ENCODE measurements around the gene METTL16. TPM values are rescaled to one million over a fixed set of nuclear protein-coding genes. Genes with fewer than 3 reads are reported as not detected.
"Not testable (repeated sequence)": the region's sequence is repeated elsewhere in the genome, so short reads cannot be mapped to it uniquely, and the experiment has no call there.

The METTL16 gene
- total and polyA plus RNA-seq, 2 of the 8 experiments (the other 6 are each of a cell fraction or from before 2014, with no cell fraction given), result 22.8 to 59.4 TPM

DNA sequence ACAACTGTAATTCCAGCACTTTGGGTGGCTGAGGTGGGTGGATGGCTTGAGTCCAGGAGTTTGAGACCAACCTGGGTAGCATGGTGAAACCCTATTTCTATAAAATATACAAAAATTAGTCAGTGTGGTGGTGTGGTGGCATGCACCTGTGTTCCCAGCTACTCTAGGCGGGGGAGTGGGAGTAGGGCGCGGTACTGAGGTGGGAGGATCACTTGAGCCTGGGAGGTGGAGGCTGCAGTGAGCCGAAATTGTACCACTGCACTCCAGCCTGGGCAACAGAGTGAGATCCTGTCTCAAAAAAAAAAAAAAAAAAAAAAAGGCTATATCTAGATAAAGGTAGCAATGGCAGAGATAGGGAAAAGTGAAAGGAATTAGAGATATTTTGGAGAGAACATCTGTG is 25.0 kb downstream of the METTL16 start:
- POLR2A ChIA-PET (ENCODE audit: partially characterized antibody), result interaction anchor here (0.7 to 3.1 kb wide), 3 partner anchors 18 to 167 kb away, joined by 3 to 12 read pairs (median 3); partner anchors contain the start of gene METTL16
- H3K14ac ChIP-seq (ENCODE audit: insufficient read length); H3K9ac ChIP-seq (replicated peaks in 1 of 4; ENCODE audit: extremely low read depth in 1 of 4, low read depth in 3 of 4, low read length in 3 of 4); H3K36me3 ChIP-seq (ENCODE audit: control insufficient read depth in 2 of 4, insufficient read depth in 4 of 4, low read length in 3 of 4); H3K23me2 ChIP-seq (ENCODE audit: low read depth, low read length); H3K4me2 ChIP-seq (ENCODE audit: insufficient read depth in 1 of 2, low read depth in 2 of 2, low read length in 2 of 2); H3K4ac ChIP-seq (replicated peaks; ENCODE audit: insufficient read length, low read depth, low read length); H2AFZ ChIP-seq (ENCODE audit: low read length); H3K4me3 ChIP-seq (ENCODE audit: extremely low read depth in 1 of 4, insufficient read depth in 2 of 4, low read depth in 3 of 4, low read length in 4 of 4); H2BK20ac ChIP-seq (ENCODE audit: low read length); FAIRE-seq; H3K56ac ChIP-seq (replicated peaks; ENCODE audit: insufficient read length, low read depth, low read length); H3K27me3 ChIP-seq (replicated peaks in 1 of 4; ENCODE audit: control insufficient read depth in 3 of 4, extremely low read depth in 1 of 4, insufficient read depth in 3 of 4, low read length in 3 of 4); H3K27ac ChIP-seq (ENCODE audit: low read depth, low read length); H3K23ac ChIP-seq (ENCODE audit: insufficient read length); H3K9me3 ChIP-seq (ENCODE audit: insufficient read depth in 2 of 2, low read depth in 1 of 2, low read length in 1 of 2); H2BK15ac ChIP-seq (ENCODE audit: low read length); H2BK12ac ChIP-seq (ENCODE audit: low read depth, low read length); H3K79me1 ChIP-seq (ENCODE audit: low read depth, low read length); DNase-seq (ENCODE audit: low read depth in 1 of 2, low spot score in 2 of 2); H4K20me1 ChIP-seq (replicated peaks in 1 of 2; ENCODE audit: control insufficient read depth in 1 of 2, insufficient read depth in 2 of 2, low read length in 2 of 2); H2BK120ac ChIP-seq (replicated peaks; ENCODE audit: low read depth, low read length); H4K5ac ChIP-seq (ENCODE audit: insufficient read length, low read depth, low read length); H2BK5ac ChIP-seq (ENCODE audit: low read depth, low read length); H2AK5ac ChIP-seq (ENCODE audit: low read depth, low read length); H3K18ac ChIP-seq (ENCODE audit: extremely low read depth, low read length); H4K91ac ChIP-seq (replicated peaks; ENCODE audit: insufficient read length, low read length): not testable (repeated sequence)
- H4K8ac ChIP-seq (ENCODE audit: extremely low read depth, insufficient read depth, low read length), result 0 out of 2 replicates have a peak overlapping the region, but pooled peaks have one; percentile 14
- peaks cover 0 to 83% of the 10 kb centered on the region in 2 experiments; a peak in 3 of 4 replicates for H3K79me2 ChIP-seq (ENCODE audit: control insufficient read depth in 1 of 2, insufficient read depth in 2 of 2, low read length in 2 of 2)
- peaks cover 3 to 12% (median 6%) of the 10 kb centered on the region in 4 experiments for H3K4me1 ChIP-seq (replicated peaks in 1 of 4; ENCODE audit: control insufficient read depth in 3 of 4, insufficient read depth in 4 of 4, low read length in 3 of 4)
- CTCF ChIA-PET (ENCODE audit: partially characterized antibody), result interaction anchor here (0.9 kb wide), 1 partner anchor 167 kb away, joined by 3 read pairs; no protein-coding TSS in a partner anchor
- 98% methylated on average over 4 of the region's 4 CpGs; no CpG with 5 or more reads in 1 of the 2 experiments for WGBS, 2 experiments (ENCODE audit: extremely low coverage in 1 of 2, insufficient coverage in 1 of 2, insufficient read length in 1 of 2, insufficient replicate concordance in 2 of 2, low coverage in 1 of 2, low lambda C conversion rate in 2 of 2, missing lambda C conversion rate in 1 of 2)
